B cell (primary cell): ENCODE data around the gene NELFA. TPM values are rescaled to one million over a fixed set of nuclear protein-coding genes. Genes with fewer than 3 reads are reported as not detected.

Source experiments
- ATAC-seq: fragments of 200-7000 bp; cut with Tn5 transposase; one replicate; pipeline ENCODE4 v1.10.0; 2021; ENCODE audit warnings: low read depth, mild to moderate bottlenecking, moderate number of reproducible peaks, moderate library complexity
- CTCF ChIA-PET: fragments of 350-600 bp; sonication (Branson Sonifier 250); formaldehyde crosslinking; loops from one replicate; lab custom pipeline; 2021; ENCODE audit warnings: antibody characterized with exemption, inconsistent platforms; lab: Charles Lee
- POLR2A ChIA-PET: fragments of 350-600 bp; sonication (Branson Sonifier 250); formaldehyde crosslinking; loops from one replicate; lab custom pipeline; 2021; ENCODE audit warnings: antibody characterized with exemption; lab: Charles Lee
- DNase-seq: peaks from one replicate; pipeline ENCODE4 v3.0.0; 2013
- H2AFZ ChIP-seq: 2 replicates; pipeline ENCODE4 v1.6.1; 2012; ENCODE audit warnings: mild to moderate bottlenecking, low read depth, low read length; ENCODE audit not compliant: insufficient read depth, poor library complexity, severe bottlenecking
- H3K27ac ChIP-seq, 2 donors: 1 replicate in 1 of 2; 2 replicates in 1 of 2; pipeline ENCODE4 v1.5.1; 2012 to 2013; ENCODE audit warnings: low read length in 2 of 2, mild to moderate bottlenecking in 2 of 2, moderate library complexity in 1 of 2
- H3K27me3 ChIP-seq, 4 experiments: fragments of 200-600 bp in 1 of 4; sonication (generic) in 1 of 4; replicated peaks in 1 of 4; 1 replicate in 2 of 4; 2 replicates in 2 of 4; pipeline versions ENCODE4 v1.6.1 to v1.7.0; 2013 to 2016; ENCODE audit warnings: low read length in 3 of 4, mild to moderate bottlenecking in 2 of 4, mixed read lengths in 1 of 4, moderate library complexity in 1 of 4; ENCODE audit not compliant: insufficient read depth in 4 of 4, control insufficient read depth in 3 of 4; ENCODE audit errors: control extremely low read depth in 1 of 4
- H3K36me3 ChIP-seq, 2 experiments: replicated peaks in 1 of 2; 1 replicate in 1 of 2; 2 replicates in 1 of 2; pipeline versions ENCODE4 v1.6.1 to v1.7.1; 2013; ENCODE audit warnings: low read length in 1 of 2; ENCODE audit not compliant: insufficient read depth in 2 of 2, control insufficient read depth in 1 of 2; ENCODE audit errors: control extremely low read depth in 1 of 2, extremely low read depth in 1 of 2
- H3K4me1 ChIP-seq, 2 donors: fragments of 200-600 bp in 1 of 2; sonication (generic) in 1 of 2; 1 replicate in 1 of 2; 2 replicates in 1 of 2; pipeline versions ENCODE4 v1.5.1 to v1.6.1; 2013 to 2017; ENCODE audit warnings: low read length in 2 of 2; ENCODE audit not compliant: control insufficient read depth in 2 of 2, insufficient read depth in 2 of 2
- H3K4me2 ChIP-seq: replicated peaks from 2 replicates; pipeline ENCODE3; 2012; ENCODE audit warnings: mild to moderate bottlenecking, low read depth, low read length; ENCODE audit not compliant: poor library complexity, severe bottlenecking
- H3K4me3 ChIP-seq, 5 experiments: fragments of 200-600 bp in 1 of 5; sonication (generic) in 1 of 5; 1 replicate in 3 of 5; 2 replicates in 2 of 5; pipeline versions ENCODE4 v1.5.1 to v1.7.0; 2011 to 2016; ENCODE audit warnings: low read length in 4 of 5, mild to moderate bottlenecking in 4 of 5, low read depth in 2 of 5, control low read depth in 1 of 5, moderate library complexity in 1 of 5; ENCODE audit not compliant: insufficient read depth in 1 of 5; ENCODE audit errors: control extremely low read depth in 1 of 5, extremely low read depth in 1 of 5
- H3K79me2 ChIP-seq: fragments of 200-600 bp; sonication (generic); one replicate; pipeline ENCODE4 v1.6.0; 2016; ENCODE audit warnings: low read length; ENCODE audit not compliant: control insufficient read depth, insufficient read depth
- H3K9ac ChIP-seq: fragments of 200-600 bp; sonication (generic); 2 replicates; pipeline ENCODE4 v1.6.1; 2017; ENCODE audit warnings: mild to moderate bottlenecking, low read length, moderate library complexity
- H3K9me3 ChIP-seq, 3 donors: one replicate each; pipeline versions ENCODE4 v1.6.1 to v1.7.1; 2013; ENCODE audit warnings: low read length in 2 of 3; ENCODE audit not compliant: control insufficient read depth in 2 of 3, insufficient read depth in 1 of 3; ENCODE audit errors: control extremely low read depth in 1 of 3
- H4K20me1 ChIP-seq: 2 replicates; pipeline ENCODE4 v1.6.0; 2012; ENCODE audit warnings: mild to moderate bottlenecking, low read length; ENCODE audit not compliant: insufficient read depth, control insufficient read depth, poor library complexity, severe bottlenecking
- H3K27ac Mint-ChIP-seq: one replicate; pipeline ENCODE4 v1.8.0; 2021; ENCODE audit warnings: mixed read lengths
- H3K27me3 Mint-ChIP-seq: one replicate; pipeline ENCODE4 v1.8.0; 2021; ENCODE audit warnings: mixed read lengths
- H3K4me1 Mint-ChIP-seq: one replicate; pipeline ENCODE4 v1.8.0; 2021; ENCODE audit warnings: mixed read lengths
- H3K4me3 Mint-ChIP-seq: one replicate; pipeline ENCODE4 v1.8.0; 2021; ENCODE audit warnings: mixed read lengths
- H3K9me3 Mint-ChIP-seq: one replicate; pipeline ENCODE4 v1.8.0; 2022; ENCODE audit warnings: mixed read lengths; ENCODE audit not compliant: insufficient read depth
- CTCF ChIP-seq: fragments of 200-600 bp; IDR thresholded peaks from one replicate; pipeline ENCODE4 v1.8.0; 2022; ENCODE audit warnings: antibody characterized with exemption, mild to moderate bottlenecking
- EZH2 ChIP-seq: IDR thresholded peaks from 2 replicates; pipeline ENCODE4 v1.6.1; 2012; ENCODE audit warnings: borderline replicate concordance, low read depth, mild to moderate bottlenecking, moderate library complexity, low read length; ENCODE audit not compliant: insufficient read depth, poor library complexity, severe bottlenecking
- WGBS: methylation state at CpG from one replicate; pipeline ENCODE4 v1.1.5; 2013; ENCODE audit warnings: missing lambda C conversion rate; ENCODE audit not compliant: insufficient coverage; 5-methylcytosine and 5-hydroxymethylcytosine counted together
- intact Hi-C: fragments of 100-400 bp; cut with micrococcal nuclease; formaldehyde crosslinking; loops from one replicate; pipeline ENCODE4 v1.10.0; 2022
- polyA plus RNA-seq: library from polyadenylated mRNA; depleted of rRNA; stranded (reverse); fragments of >200 nt; gene quantifications from 2 replicates; pipeline ENCODE4 v1.2.3, GENCODE V29; 2012
- total RNA-seq, 2 donors: library from RNA; stranded (reverse); fragments of 120-200 nt in 1 of 2; gene quantifications; 1 replicate in 1 of 2; 2 replicates in 1 of 2; pipeline versions ENCODE4 v1.2.3 to v1.2.4, GENCODE V29; 2013 to 2022

NELFA gene
- total and polyA plus RNA-seq, 2 donors (not counting 1 experiment from before 2014, with no cell fraction given) = 42.8 to 60.7 TPM

GRCh38 chr4:1980561-1981041 lies 28.2 kb downstream of the NELFA start:
- ChIA-PET CTCF (no interaction called here), POLR2A (no interaction called here)
- ATAC-seq (no peak), DNase-seq (no peak)
- no peak overlapping the region for H2AFZ ChIP-seq
- no peak overlapping the region for H3K27ac ChIP-seq
- H3K9me3 ChIP-seq = no peaks in the 10 kb centered on the region
- Mint-ChIP-seq H3K4me1 (no peaks in the 10 kb centered on the region), H3K27ac (no peak overlapping the region), H3K4me3 (no peak overlapping the region), H3K27me3 (no peaks in the 10 kb centered on the region), H3K9me3 (no peaks in the 10 kb centered on the region)
- no peak overlapping the region for H3K4me3 ChIP-seq
- WGBS = 98% methylated on average over 14 of the region's 16 CpGs
- no peaks in the 10 kb centered on the region for H3K79me2 ChIP-seq
- TF ChIP-seq EZH2 = no peak
- no peak for TF ChIP-seq CTCF
- H3K36me3 ChIP-seq = peaks cover 3 to 82% of the 10 kb centered on the region in 2 experiments
- intact Hi-C loops = no loop called here
- no peaks in the 10 kb centered on the region for H3K4me1 ChIP-seq
- no peaks in the 10 kb centered on the region for H3K27me3 ChIP-seq
- no peaks in the 10 kb centered on the region for H4K20me1 ChIP-seq
- no peak overlapping the region for H3K9ac ChIP-seq
- no peak overlapping the region for H3K4me2 ChIP-seq

- Mint-ChIP-seq H3K27ac (peak overlapping the region; percentile 32), H3K27me3 (no peaks in the 10 kb centered on the region), H3K4me3 (no peak overlapping the region), H3K4me1 (no peaks in the 10 kb centered on the region), H3K9me3 (no peaks in the 10 kb centered on the region)
- ATAC-seq (no peak), DNase-seq (no peak)
- Histone ChIP-seq H4K20me1 (no peaks in the 10 kb centered on the region), H3K9me3 (no peaks in the 10 kb centered on the region), H3K79me2 (no peaks in the 10 kb centered on the region), H3K4me3 (no peak overlapping the region), H3K27ac (no peak overlapping the region), H2AFZ (no peak overlapping the region), H3K4me2 (no peak overlapping the region), H3K27me3 (no peaks in the 10 kb centered on the region), H3K9ac (no peak overlapping the region), H3K36me3 (peaks cover 3 to 79% of the 10 kb centered on the region in 2 experiments), H3K4me1 (no peaks in the 10 kb centered on the region)
- 93% methylated on average over 21 of the region's 22 CpGs for WGBS
- intact Hi-C loops = no loop called here
- no peak for TF ChIP-seq EZH2
- no peak for TF ChIP-seq CTCF
- CTCF ChIA-PET = no interaction called here
- POLR2A ChIA-PET = no interaction called here
These were observed 29.1 kb downstream of the NELFA start for GRCh38 chr4:1979477-1980196.
